RWPE1 (cell line): ENCODE results near the gene TBXAS1.

ENCODE experiments used
- CTCF ChIA-PET: fragments of 350-600 bp; sonication (Branson Sonifier 250); formaldehyde crosslinking; extraction: SDS; loops from one replicate; lab custom pipeline; 2021; lab: Yijun Ruan, JAX
- POLR2A ChIA-PET: fragments of 400-600 bp; formaldehyde crosslinking; extraction: SDS; loops from one replicate; lab custom pipeline; 2020; ENCODE audit warnings: antibody characterized with exemption; ENCODE audit not compliant: low non-redundant PET; lab: Yijun Ruan, JAX
- DNase-seq: peaks from one replicate; pipeline ENCODE4 v3.0.0; 2012; ENCODE audit warnings: low spot score
- H3K27ac ChIP-seq: fragments of 450-650 bp; 2 replicates; pipeline ENCODE4 v1.5.1; 2017
- CTCF ChIP-seq: fragments of 450-650 bp; conservative IDR thresholded peaks from 2 replicates; pipeline ENCODE4 v1.5.1; 2017; ENCODE audit warnings: low read depth, mild to moderate bottlenecking

TBXAS1 gene

DNA sequence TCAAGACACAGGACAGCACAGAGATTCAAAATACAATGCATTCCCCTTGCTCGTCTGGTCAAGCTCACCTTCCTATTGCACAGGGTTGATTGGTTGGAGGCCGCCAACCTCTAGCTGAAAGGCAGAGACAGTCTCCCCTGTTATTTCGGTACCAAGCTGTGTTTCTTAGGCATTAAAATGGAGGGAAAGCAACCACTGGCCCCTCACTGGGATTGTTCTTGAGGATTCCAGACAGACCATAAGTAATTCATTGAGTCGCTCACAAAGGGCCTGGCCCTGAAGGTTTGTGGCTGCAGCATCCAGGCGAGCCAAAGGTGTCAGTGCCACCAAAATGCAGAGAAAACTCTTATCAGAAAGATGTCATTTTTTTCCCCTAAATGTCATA lies 152.4 kb downstream of the TBXAS1 start:
- no peak for DNase-seq
- ChIA-PET CTCF (no interaction called here), POLR2A (no interaction called here)
- no peak overlapping the region for H3K27ac ChIP-seq
- TF ChIP-seq CTCF = no peak

- ChIA-PET POLR2A (no interaction called here), CTCF (no interaction called here)
- no peak for TF ChIP-seq CTCF
- H3K27ac ChIP-seq = no peak overlapping the region
- no peak for DNase-seq
Observed at GRCh38 chr7:139982927-139983920, 154.2 kb downstream of the TBXAS1 start.

GRCh38 chr7:139984642-139985539 lies 155.8 kb downstream of the TBXAS1 start:
- DNase-seq = no peak
- ChIA-PET POLR2A (no interaction called here), CTCF (no interaction called here)
- H3K27ac ChIP-seq = no peak overlapping the region
- no peak for TF ChIP-seq CTCF

DNA sequence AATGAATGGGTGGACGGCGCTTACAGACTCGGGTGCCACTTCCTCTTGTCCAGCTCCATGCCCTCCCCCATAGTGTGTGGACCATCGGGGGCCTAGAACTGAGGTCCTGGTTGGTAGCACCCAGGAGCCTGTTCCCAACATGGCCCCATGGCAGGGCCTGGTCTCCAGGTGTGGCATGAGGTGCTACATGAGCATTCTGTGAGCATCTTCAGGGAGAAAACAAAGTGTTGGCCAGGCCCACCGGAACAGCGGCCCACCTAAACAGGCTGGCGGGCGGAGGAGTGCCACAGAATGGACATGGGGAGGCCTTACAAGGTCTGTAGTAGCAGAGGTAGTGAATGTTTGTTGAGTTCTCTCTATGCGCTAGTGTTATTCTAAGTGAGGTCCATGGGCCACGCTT lies 156.7 kb downstream of the TBXAS1 start:
- POLR2A ChIA-PET = no interaction called here
- TF ChIP-seq CTCF = no peak
- CTCF ChIA-PET = interaction anchor here (0.6 kb wide), 1 partner anchor 10 kb away, joined by 3 read pairs; no protein-coding TSS in a partner anchor
- no peak for DNase-seq
- no peak overlapping the region for H3K27ac ChIP-seq

GRCh38 chr7:139987691-139988516 lies 158.8 kb downstream of the TBXAS1 start:
- CTCF ChIA-PET = interaction anchor here (0.5 to 0.7 kb wide), 2 partner anchors 8 to 386 kb away, joined by 3 to 4 read pairs; no protein-coding TSS in a partner anchor
- POLR2A ChIA-PET = interaction anchor here (0.6 kb wide), 1 partner anchor 72 kb away, joined by 3 read pairs; no protein-coding TSS in a partner anchor
- no peak for DNase-seq
- TF ChIP-seq CTCF = no peak
- no peak overlapping the region for H3K27ac ChIP-seq
